K562 (cell line): ENCODE measurements around the gene MYO18A. TPM values are rescaled to one million over a fixed set of nuclear protein-coding genes. Genes with fewer than 3 reads are reported as not detected.

Source experiments
- ATAC-seq: fragments of 200-7000 bp; cut with Tn5 transposase; 3 replicates; pipeline ENCODE4 v1.9.1; 2020; ENCODE audit warnings: moderate library complexity
- BruUV-seq: library from RNA; stranded (reverse); fragments of 400-500 nt; replicated peaks from 2 replicates; lab custom pipeline; 2021; lab: Mats Ljungman, UMichigan
- CTCF ChIA-PET: fragments of 300-600 bp; formaldehyde crosslinking; extraction: SDS; loops from one replicate; lab custom pipeline; 2021; ENCODE audit warnings: low intra/inter-chr PET ratio; lab: Yijun Ruan, JAX
- POLR2A ChIA-PET: fragments of 300-600, 350-650 bp; sonication (Branson Sonifier 250); formaldehyde crosslinking; extraction: SDS; loops from one replicate; lab custom pipeline; 2021; ENCODE audit warnings: antibody characterized with exemption, inconsistent platforms; lab: Yijun Ruan, JAX
- DNase-seq, 4 experiments: peaks; one replicate each; pipeline versions ENCODE4 v3.0.0 to v3.0.0-alpha.2; 2011 to 2018; ENCODE audit warnings: low spot score in 3 of 4, mixed read lengths in 3 of 4; ENCODE audit errors: extremely low read depth in 1 of 4
- FAIRE-seq: peaks from 2 replicates; lab custom pipeline; 2011; peaks lifted over from hg19 to GRCh38; lab: Jason Lieb, UNC
- H2AFZ ChIP-seq: 2 replicates; pipeline ENCODE4 v1.6.0; 2011; ENCODE audit warnings: low read depth, low read length, control low read depth, inconsistent platforms
- H3K27ac ChIP-seq: fragments of 200-600 bp; 3 replicates; pipeline ENCODE4 v1.8.0; 2011; ENCODE audit warnings: low read depth, mild to moderate bottlenecking, control low read depth, inconsistent platforms, low read length, moderate library complexity, mixed read lengths; ENCODE audit errors: extremely low read depth
- H3K27me3 ChIP-seq, 2 experiments: fragments of 300-600 bp in 1 of 2; 2 replicates in 1 of 2; 3 replicates in 1 of 2; pipeline versions ENCODE4 v1.6.0 to v1.8.0; 2011; ENCODE audit warnings: inconsistent platforms in 2 of 2, low read length in 2 of 2, mild to moderate bottlenecking in 1 of 2, mixed read lengths in 1 of 2, moderate library complexity in 1 of 2; ENCODE audit not compliant: control insufficient read depth in 2 of 2, insufficient read depth in 2 of 2
- H3K36me3 ChIP-seq: fragments of 300-600 bp; 3 replicates; pipeline ENCODE4 v1.8.0; 2011; ENCODE audit warnings: mild to moderate bottlenecking, low read length, inconsistent platforms; ENCODE audit not compliant: control insufficient read depth, insufficient read depth
- H3K4me1 ChIP-seq, 2 experiments: fragments of 200-600 bp in 1 of 2; replicated peaks in 1 of 2; 2 replicates in 1 of 2; 3 replicates in 1 of 2; pipeline versions ENCODE4 v1.5.1 to v1.8.0; 2011; ENCODE audit warnings: inconsistent platforms in 2 of 2, low read length in 2 of 2, mild to moderate bottlenecking in 1 of 2, mixed read lengths in 1 of 2, moderate library complexity in 1 of 2; ENCODE audit not compliant: control insufficient read depth in 2 of 2, insufficient read depth in 2 of 2
- H3K4me2 ChIP-seq: 2 replicates; pipeline ENCODE4 v1.6.1; 2011; ENCODE audit warnings: low read length, control low read depth, inconsistent platforms, mixed read lengths; ENCODE audit not compliant: insufficient read depth
- H3K4me3 ChIP-seq: fragments of 200-600 bp; sonication (generic), shearing (Covaris generic); 2 replicates; pipeline ENCODE4 v1.5.1; 2016; ENCODE audit warnings: control low read depth, inconsistent platforms
- H3K79me2 ChIP-seq: fragments of 200-600 bp; 3 replicates; pipeline ENCODE4 v1.8.0; 2011; ENCODE audit warnings: low read length, inconsistent platforms; ENCODE audit not compliant: control insufficient read depth, insufficient read depth
- H3K9ac ChIP-seq, 2 experiments: 2 replicates each; pipeline versions ENCODE4 v1.6.0 to v1.6.1; 2011; ENCODE audit warnings: low read depth in 2 of 2, low read length in 2 of 2, control low read depth in 1 of 2, inconsistent platforms in 1 of 2, mild to moderate bottlenecking in 1 of 2, mixed read lengths in 1 of 2; ENCODE audit not compliant: insufficient read depth in 1 of 2
- H3K9me1 ChIP-seq: one replicate; pipeline ENCODE4 v1.6.0; 2011; ENCODE audit warnings: inconsistent platforms, mild to moderate bottlenecking, low read length, moderate library complexity; ENCODE audit not compliant: control insufficient read depth, insufficient read depth
- H3K9me3 ChIP-seq: replicated peaks from 2 replicates; pipeline ENCODE4 v1.5.1; 2011; ENCODE audit warnings: low read depth, low read length, inconsistent platforms; ENCODE audit not compliant: control insufficient read depth, insufficient read depth
- H4K20me1 ChIP-seq: replicated peaks from 2 replicates; pipeline ENCODE4 v1.6.1; 2011; ENCODE audit warnings: low read length, inconsistent platforms, mixed read lengths; ENCODE audit not compliant: control insufficient read depth, insufficient read depth
- CCAR2 ChIP-seq: fragments of 200-400 bp; formaldehyde crosslinking; IDR thresholded peaks from 2 replicates; pipeline ENCODE4 v1.6.1; 2017; ENCODE audit warnings: mild to moderate bottlenecking, low read depth, low read length
- CREM ChIP-seq: IDR thresholded peaks from 2 replicates; pipeline ENCODE4 v1.6.1; 2014; ENCODE audit warnings: antibody characterized with exemption, low read depth
- E2F4 ChIP-seq: sonication (generic); formaldehyde crosslinking; IDR thresholded peaks from 2 replicates; pipeline ENCODE4 v1.8.0; 2022; ENCODE audit warnings: mild to moderate bottlenecking, low read depth, missing genetic modification reagents
- EP400 ChIP-seq: fragments of 450-650 bp; IDR thresholded peaks from 2 replicates; pipeline ENCODE4 v1.6.1; 2017; ENCODE audit warnings: antibody characterized with exemption, mild to moderate bottlenecking, moderate library complexity
- EZH2 ChIP-seq: IDR thresholded peaks from 2 replicates; pipeline ENCODE4 v1.6.1; 2012; ENCODE audit warnings: low read depth, mild to moderate bottlenecking, inconsistent platforms, low read length, borderline replicate concordance
- MYBL2 ChIP-seq, 2 experiments: fragments of 450-650 bp in 1 of 2; sonication (generic) in 1 of 2; formaldehyde crosslinking in 1 of 2; IDR thresholded peaks; 2 replicates each; pipeline versions ENCODE4 v1.6.1 to v1.8.1; 2017 to 2022; ENCODE audit warnings: borderline replicate concordance in 1 of 2, inconsistent platforms in 1 of 2, low read depth in 1 of 2, mild to moderate bottlenecking in 1 of 2, missing genetic modification reagents in 1 of 2, moderate library complexity in 1 of 2
- NCOA1 ChIP-seq: fragments of 450-650 bp; IDR thresholded peaks from 2 replicates; pipeline ENCODE4 v1.6.1; 2016; ENCODE audit warnings: low read depth
- POLR3G ChIP-seq: IDR thresholded peaks from 2 replicates; pipeline ENCODE4 v1.6.1; 2011; ENCODE audit not compliant: insufficient read length, insufficient replicate concordance; ENCODE audit errors: extremely low read depth
- RUNX1 ChIP-seq: sonication (generic); IDR thresholded peaks from 2 replicates; pipeline ENCODE4 v1.6.1; 2016; ENCODE audit warnings: antibody characterized with exemption, low read depth
- SAP30 ChIP-seq: fragments of 200-600 bp; sonication (generic); IDR thresholded peaks from 2 replicates; pipeline ENCODE4 v1.6.1; 2012; ENCODE audit warnings: borderline replicate concordance, low read depth, mild to moderate bottlenecking, moderate library complexity, low read length, control low read depth, inconsistent platforms; ENCODE audit not compliant: insufficient read depth, poor library complexity, severe bottlenecking
- TRIM24 ChIP-seq, 2 experiments: fragments of 450-650 bp; IDR thresholded peaks; 2 replicates each; pipeline ENCODE4 v1.6.1; 2016
- WGBS: fragments of 100-300 bp; shearing (Covaris generic); methylation state at CpG from one replicate; pipeline ENCODE4 v1.1.6; 2016; ENCODE audit warnings: low coverage, mixed read lengths; ENCODE audit not compliant: insufficient coverage; ENCODE audit errors: missing lambda C conversion rate; 5-methylcytosine and 5-hydroxymethylcytosine counted together
- in situ Hi-C: fragments of 300-500 bp; cut with MboI; formaldehyde crosslinking; loops from 4 replicates; pipeline ENCODE4 v1.15.0; 2018; ENCODE audit warnings: inconsistent platforms, mixed read lengths
- intact Hi-C: fragments of 100-400 bp; cut with micrococcal nuclease; formaldehyde crosslinking; loops from 2 replicates; pipeline ENCODE4 v1.14.2; 2022
- polyA plus RNA-seq, 8 experiments: library from polyadenylated mRNA; depleted of rRNA in 4 of 8; stranded (reverse) in 5 of 8; unstranded in 3 of 8; fragments of >200 nt; fragmentation: Nextera tagmentation in 2 of 8; fragmentation: Illumina TruSeq in 1 of 8; extraction: Ambion mirVana in 2 of 8; extraction: Trizol in 1 of 8; gene quantifications; 2 replicates each; pipeline versions ENCODE4 v1.2.1 to v1.2.3, GENCODE V29; 2011 to 2014; ENCODE audit warnings: inconsistent platforms in 1 of 8, missing spikeins in 1 of 8
- total RNA-seq, 7 experiments: library from RNA; depleted of rRNA in 6 of 7; stranded (reverse); fragments of >200 nt in 6 of 7; fragmentation: Illumina TruSeq in 2 of 7; extraction: Trizol in 2 of 7; gene quantifications; 2 replicates each; pipeline versions ENCODE4 v1.2.1 to v1.2.3, GENCODE V29; 2011 to 2021; ENCODE audit warnings: low replicate concordance in 1 of 7
- TF ChIP-seq, protein P1 (sequence below): fragments of 250-450 bp; sonication (Bioruptor Pico); IDR thresholded peaks from 2 replicates; pipeline ENCODE4 v1.8.0; 2021; ENCODE audit warnings: mild to moderate bottlenecking, moderate library complexity

Gene MYO18A
- total and polyA plus RNA-seq, 9 of the 15 experiments (the other 6 are each of a cell fraction or from before 2014, with no cell fraction given): 2.5 to 65.4 (median 17.1) TPM

DNA sequence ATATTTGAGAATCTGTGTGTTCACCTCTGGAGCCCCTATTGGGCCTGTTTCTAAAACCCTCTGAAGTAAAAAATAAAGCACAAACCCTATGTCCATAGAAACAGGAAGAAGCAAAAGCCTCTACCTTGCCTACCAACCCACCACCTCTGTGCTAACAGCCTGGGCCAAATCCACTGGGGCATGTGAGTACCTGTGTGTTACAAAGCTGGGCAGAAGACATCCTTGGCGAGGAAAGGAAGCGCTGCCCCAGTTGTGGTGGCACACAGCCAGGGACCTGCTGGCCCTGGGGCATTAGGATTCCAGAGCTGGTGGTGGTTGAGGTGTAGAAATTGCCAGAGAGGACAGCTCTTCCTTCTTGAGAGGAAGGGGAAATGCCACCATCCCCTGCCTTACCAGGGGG lies 30.0 kb downstream of the MYO18A start:
- no peak for DNase-seq
- FAIRE-seq: no peak
- intact Hi-C loops: no loop called here
- Histone ChIP-seq H3K9me1 (peaks cover 11% of the 10 kb centered on the region), H4K20me1 (peaks cover 8% of the 10 kb centered on the region; the same call in 1 of the 2 replicates), H3K4me2 (no peak overlapping the region), H2AFZ (no peak overlapping the region), H3K27me3 (no peaks in the 10 kb centered on the region), H3K27ac (no peak overlapping the region), H3K9me3 (no peaks in the 10 kb centered on the region), H3K36me3 (peaks cover 21% of the 10 kb centered on the region; the same call in 2 of the 3 replicates), H3K9ac (no peak overlapping the region), H3K79me2 (peaks cover 81% of the 10 kb centered on the region), H3K4me1 (peaks cover 58 to 66% of the 10 kb centered on the region in 2 experiments), H3K4me3 (no peak overlapping the region)
- in situ Hi-C loops: no loop called here
- TF ChIP-seq CREM (no peak), NCOA1 (no peak), POLR3G (no peak), TRIM24 (IDR thresholded peaks at IDR 0.05) (no peak), RUNX1 (no peak), CCAR2 (no peak), EP400 (no peak), SAP30 (no peak), E2F4 (no peak), EZH2 (no peak), MYBL2 (IDR thresholded peaks at IDR 0.05; ENCODE audit: low read depth) (no peak), MYBL2 (CRISPR knock-in tag; IDR thresholded peaks at IDR 0.05; ENCODE audit: borderline replicate concordance) (no peak)
- TF ChIP-seq, protein P1, sequence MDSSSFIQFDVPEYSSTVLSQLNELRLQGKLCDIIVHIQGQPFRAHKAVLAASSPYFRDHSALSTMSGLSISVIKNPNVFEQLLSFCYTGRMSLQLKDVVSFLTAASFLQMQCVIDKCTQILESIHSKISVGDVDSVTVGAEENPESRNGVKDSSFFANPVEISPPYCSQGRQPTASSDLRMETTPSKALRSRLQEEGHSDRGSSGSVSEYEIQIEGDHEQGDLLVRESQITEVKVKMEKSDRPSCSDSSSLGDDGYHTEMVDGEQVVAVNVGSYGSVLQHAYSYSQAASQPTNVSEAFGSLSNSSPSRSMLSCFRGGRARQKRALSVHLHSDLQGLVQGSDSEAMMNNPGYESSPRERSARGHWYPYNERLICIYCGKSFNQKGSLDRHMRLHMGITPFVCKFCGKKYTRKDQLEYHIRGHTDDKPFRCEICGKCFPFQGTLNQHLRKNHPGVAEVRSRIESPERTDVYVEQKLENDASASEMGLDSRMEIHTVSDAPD: no peak
- CTCF ChIA-PET: interaction anchor here (1.3 to 2.2 kb wide), 2 partner anchors 29 to 69 kb away, joined by 4 to 19 read pairs; no protein-coding TSS in a partner anchor
- BruUV-seq: no TSS peak
- POLR2A ChIA-PET: interaction anchor here (0.7 to 3.6 kb wide), 8 partner anchors 10 to 142 kb away, joined by 3 to 15 read pairs (median 4); no protein-coding TSS in a partner anchor
- no peak for ATAC-seq
- 100% methylated on average over 1 of the region's 2 CpGs for WGBS
